ENCODE data around the gene CCL22. TPM values are rescaled to one million over a fixed set of nuclear protein-coding genes. Genes with fewer than 3 reads are reported as not detected.

The CCL22 gene
- total RNA-seq, 1 experiment from 2014 or later, result 0.66 TPM

DNA sequence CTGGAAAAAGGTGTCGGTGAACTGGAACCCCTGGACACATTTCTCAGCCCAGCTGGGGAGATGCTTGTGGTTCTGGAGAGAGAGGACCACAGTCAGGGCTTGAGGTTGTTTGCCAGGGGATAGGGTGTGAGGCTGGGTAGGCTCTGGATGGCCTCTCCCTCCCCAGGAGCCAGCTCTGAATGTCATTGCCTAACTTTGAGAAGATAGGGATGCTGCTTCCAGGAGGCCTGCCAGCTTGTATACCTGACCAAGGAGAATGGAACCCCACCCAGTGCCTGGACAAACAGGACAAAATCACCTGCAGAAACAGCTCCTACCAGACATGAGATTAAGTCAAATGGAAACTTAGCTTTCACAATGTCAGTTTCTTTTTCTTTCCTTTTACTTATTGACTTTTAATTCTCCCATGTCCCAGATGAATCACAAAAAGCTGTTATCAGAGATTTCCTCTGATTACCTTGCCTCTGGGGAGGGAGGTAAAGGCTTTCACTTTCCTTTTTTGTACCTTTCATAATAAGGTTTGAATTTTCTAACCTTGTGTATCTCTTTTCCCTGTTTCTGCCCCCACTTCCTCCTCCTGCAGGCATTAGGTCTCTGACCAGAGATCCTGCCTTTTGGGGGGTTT is 44.3 kb upstream of the CCL22 start (continued):
- TF ChIP-seq CTCF (IDR thresholded peaks at IDR 0.05 in 2 of 3, conservative IDR thresholded peaks at IDR 0.05 in 1 of 3; ENCODE audit: borderline replicate concordance in 1 of 3, insufficient read depth in 1 of 3, low read depth in 2 of 3, low read length in 2 of 3) (no peak), EGR1 (IDR thresholded peaks at IDR 0.05; ENCODE audit: low read depth) (no peak), ZNF274 (IDR thresholded peaks at IDR 0.05; ENCODE audit: low read depth, low read length) (no peak), ELF1 (IDR thresholded peaks at IDR 0.05; ENCODE audit: borderline replicate concordance, low read depth) (no peak), ZFX (IDR thresholded peaks at IDR 0.05) (no peak)

DNA sequence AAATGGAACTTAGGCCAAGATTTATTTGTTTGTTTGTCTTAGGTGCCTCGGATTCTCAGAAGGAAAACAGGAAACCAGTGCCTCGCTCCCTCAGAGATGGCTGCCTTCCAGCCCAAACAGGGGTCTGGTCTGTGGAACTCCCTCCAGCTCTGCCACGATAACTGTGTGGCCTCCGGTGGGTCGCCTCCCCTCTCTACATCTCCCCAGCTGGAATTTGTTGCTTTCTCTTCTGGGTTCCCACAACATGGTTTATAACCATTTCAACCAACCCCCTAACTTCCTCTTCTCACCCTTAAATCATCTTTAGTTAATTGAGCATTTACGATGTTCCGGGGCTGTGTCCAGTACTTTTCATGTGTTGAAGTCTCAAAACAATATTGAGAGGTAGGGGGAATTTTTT is 43.2 kb upstream of the CCL22 start:
- DNase-seq (ENCODE audit: low read depth, low spot score), result no peak
- no peak overlapping the region for H3K4me3 ChIP-seq (replicated peaks in 1 of 2; ENCODE audit: low read depth in 1 of 2, low read length in 2 of 2)
- H3K9me2 ChIP-seq (ENCODE audit: insufficient read depth), result no peaks in the 10 kb centered on the region
- ChIA-PET RAD21 (ENCODE audit: low non-redundant PET in 1 of 2, low total read pairs in 2 of 2, uncharacterized antibody in 2 of 2, unreplicated experiment in 2 of 2) (no interaction called here), CTCF (no interaction called here), POLR2A (no interaction called here)
- no peaks in the 10 kb centered on the region for H4K20me1 ChIP-seq (ENCODE audit: insufficient read depth)
- TF ChIP-seq SIN3A (IDR thresholded peaks at IDR 0.05; ENCODE audit: low read depth), result no peak
- no peak for TF ChIP-seq MAX (IDR thresholded peaks at IDR 0.05)
- TF ChIP-seq FOSL1 (IDR thresholded peaks at IDR 0.05; ENCODE audit: low read depth), result no peak
- no peak for TF ChIP-seq POLR2AphosphoS5 (IDR thresholded peaks at IDR 0.05; ENCODE audit: low read depth, low read length)
- TF ChIP-seq CEBPB (IDR thresholded peaks at IDR 0.05; ENCODE audit: low read depth), result no peak
- no peak for TF ChIP-seq SRF (IDR thresholded peaks at IDR 0.05; ENCODE audit: low read depth)
- H3K9ac ChIP-seq (ENCODE audit: low read length), result no peak overlapping the region
- H3K36me3 ChIP-seq (ENCODE audit: control insufficient read depth in 1 of 2, insufficient read depth in 2 of 2, low read length in 2 of 2), result no peaks in the 10 kb centered on the region
- no peaks in the 10 kb centered on the region for H3K79me2 ChIP-seq (ENCODE audit: insufficient read depth, low read length)
- ATAC-seq, result no peak
- no TSS peak for BruUV-seq (replicated peaks)
- no peaks in the 10 kb centered on the region for H3K9me3 ChIP-seq (ENCODE audit: control insufficient read depth in 1 of 2, insufficient read depth in 1 of 2, low read depth in 1 of 2, low read length in 2 of 2)
- no peak overlapping the region for H2AFZ ChIP-seq (ENCODE audit: low read depth, low read length, poor library complexity, severe bottlenecking)
- peaks cover 5 to 14% of the 10 kb centered on the region in 2 experiments; a peak in 3 of 4 replicates for H3K4me1 ChIP-seq (ENCODE audit: control insufficient read depth in 1 of 2, insufficient read depth in 2 of 2, low read length in 2 of 2)
- no peak overlapping the region for H3K27ac ChIP-seq (ENCODE audit: low read depth, low read length)
- H3K4me2 ChIP-seq (ENCODE audit: low read length), result no peak overlapping the region
- intact Hi-C loops (cut with micrococcal nuclease), result no loop called here
- H3K27me3 ChIP-seq (ENCODE audit: insufficient read depth, low read length), result no peaks in the 10 kb centered on the region; the same call in 1 of the 2 replicates
